ENCODE data around the gene C18orf63. TPM values are rescaled to one million over a fixed set of nuclear protein-coding genes. Genes with fewer than 3 reads are reported as not detected.

Gene C18orf63
- total and polyA plus RNA-seq, 2 donors (not counting 3 experiments of a cell fraction or from before 2014, with no cell fraction given): not detected

DNA sequence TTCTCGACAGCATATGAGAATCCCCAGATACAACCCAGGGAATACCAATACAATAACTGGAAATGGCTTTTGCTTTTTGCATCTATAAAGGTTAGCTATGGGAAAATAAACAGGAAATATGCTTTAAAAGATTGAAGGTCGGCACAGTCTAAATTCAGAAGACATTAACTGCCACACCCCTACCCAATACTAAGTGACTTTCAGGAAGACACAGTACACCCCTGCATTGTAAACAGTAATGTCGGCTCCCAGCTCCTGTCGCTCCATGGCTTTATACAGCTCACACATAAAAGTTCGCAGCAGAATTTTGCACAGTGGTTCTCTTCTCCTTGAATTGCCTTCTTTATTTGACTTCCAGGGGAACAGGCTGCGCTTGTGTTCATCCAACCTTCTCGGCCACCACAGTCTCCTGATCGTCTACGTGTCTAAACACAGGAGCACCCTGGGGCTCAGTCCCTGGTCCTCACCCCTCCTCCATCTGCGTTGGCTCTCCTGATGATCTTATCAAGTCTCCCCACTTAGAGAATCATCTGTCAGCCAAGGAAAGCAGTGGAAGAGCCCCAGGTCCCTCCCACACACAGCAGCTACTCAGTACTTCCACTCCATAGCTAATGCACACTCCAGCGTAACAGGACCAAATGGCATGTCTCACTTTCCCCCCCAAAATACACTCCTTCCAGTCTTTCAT lies 46.6 kb upstream of the C18orf63 start:
- no peak for DNase-seq (ENCODE audit: low read depth, low spot score)
- Histone ChIP-seq H3K9ac (replicated peaks; ENCODE audit: extremely low read depth, insufficient read depth, low read length) (no peak overlapping the region), H3K9me3 (replicated peaks; ENCODE audit: control insufficient read depth, insufficient read depth, low read length) (no peaks in the 10 kb centered on the region), H3K4me2 (ENCODE audit: insufficient read depth, low read length) (no peak overlapping the region), H3K36me3 (ENCODE audit: control insufficient read depth in 2 of 2, extremely low read depth in 1 of 2, insufficient read depth in 2 of 2, low read length in 2 of 2) (no peaks in the 10 kb centered on the region), H3K9me1 (replicated peaks; ENCODE audit: control insufficient read depth, extremely low read depth, insufficient read depth, low read length) (no peaks in the 10 kb centered on the region), H3K79me2 (ENCODE audit: control insufficient read depth, insufficient read depth, low read length) (no peaks in the 10 kb centered on the region), H3K27me3 (ENCODE audit: control insufficient read depth in 2 of 2, insufficient read depth in 2 of 2, low read length in 2 of 2) (no peaks in the 10 kb centered on the region), H3K4me3 (replicated peaks in 1 of 3; ENCODE audit: insufficient read depth in 1 of 3, low read depth in 1 of 3, low read length in 3 of 3) (no peak overlapping the region), H2AFZ (ENCODE audit: low read depth, low read length) (no peak overlapping the region), H3K4me1 (ENCODE audit: control insufficient read depth, extremely low read depth, insufficient read depth, low read length) (no peaks in the 10 kb centered on the region), H4K20me1 (replicated peaks; ENCODE audit: control insufficient read depth, extremely low read depth, insufficient read depth, low read length) (no peaks in the 10 kb centered on the region), H3K27ac (ENCODE audit: insufficient read depth, low read depth, low read length) (no peak overlapping the region)
- dilution Hi-C loops (cut with MboI; ENCODE audit: extremely low pct_ligation_motif_present, low sequenced_read_pairs) (no loop called here), intact Hi-C loops (cut with micrococcal nuclease) (no loop called here)
- CTCF ChIA-PET: no interaction called here
- TF ChIP-seq GATA2 (IDR thresholded peaks at IDR 0.05; ENCODE audit: insufficient read depth, insufficient read length, low read depth, low read length): no peak
- FAIRE-seq: no peak
- BruUV-seq (replicated peaks): no TSS peak
- POLR2A ChIA-PET: no interaction called here

- Histone ChIP-seq H3K9me3 (replicated peaks; ENCODE audit: control insufficient read depth, insufficient read depth, low read length) (no peaks in the 10 kb centered on the region), H3K9me1 (replicated peaks; ENCODE audit: control insufficient read depth, extremely low read depth, insufficient read depth, low read length) (no peaks in the 10 kb centered on the region), H3K79me2 (ENCODE audit: control insufficient read depth, insufficient read depth, low read length) (no peaks in the 10 kb centered on the region), H4K20me1 (replicated peaks; ENCODE audit: control insufficient read depth, extremely low read depth, insufficient read depth, low read length) (no peaks in the 10 kb centered on the region), H3K27ac (ENCODE audit: insufficient read depth, low read depth, low read length) (no peak overlapping the region), H3K9ac (replicated peaks; ENCODE audit: extremely low read depth, insufficient read depth, low read length) (no peak overlapping the region), H2AFZ (ENCODE audit: low read depth, low read length) (no peak overlapping the region), H3K4me3 (replicated peaks in 1 of 3; ENCODE audit: insufficient read depth in 1 of 3, low read depth in 1 of 3, low read length in 3 of 3) (no peak overlapping the region), H3K36me3 (ENCODE audit: control insufficient read depth in 2 of 2, extremely low read depth in 1 of 2, insufficient read depth in 2 of 2, low read length in 2 of 2) (no peaks in the 10 kb centered on the region), H3K27me3 (ENCODE audit: control insufficient read depth in 2 of 2, insufficient read depth in 2 of 2, low read length in 2 of 2) (no peaks in the 10 kb centered on the region), H3K4me1 (ENCODE audit: control insufficient read depth, extremely low read depth, insufficient read depth, low read length) (no peaks in the 10 kb centered on the region), H3K4me2 (ENCODE audit: insufficient read depth, low read length) (no peak overlapping the region)
- no peak for TF ChIP-seq JUN (IDR thresholded peaks at IDR 0.05; ENCODE audit: borderline replicate concordance, insufficient read depth, insufficient read length, low read depth)
- no peak for TF ChIP-seq MYC (IDR thresholded peaks at IDR 0.05; ENCODE audit: low read depth, low read length)
- no peak for TF ChIP-seq POLR2AphosphoS5 (IDR thresholded peaks at IDR 0.05; ENCODE audit: insufficient read depth, low read depth, low read length)
- no peak for TF ChIP-seq GATA2 (IDR thresholded peaks at IDR 0.05; ENCODE audit: insufficient read depth, insufficient read length, low read depth, low read length)
- TF ChIP-seq, protein P1, sequence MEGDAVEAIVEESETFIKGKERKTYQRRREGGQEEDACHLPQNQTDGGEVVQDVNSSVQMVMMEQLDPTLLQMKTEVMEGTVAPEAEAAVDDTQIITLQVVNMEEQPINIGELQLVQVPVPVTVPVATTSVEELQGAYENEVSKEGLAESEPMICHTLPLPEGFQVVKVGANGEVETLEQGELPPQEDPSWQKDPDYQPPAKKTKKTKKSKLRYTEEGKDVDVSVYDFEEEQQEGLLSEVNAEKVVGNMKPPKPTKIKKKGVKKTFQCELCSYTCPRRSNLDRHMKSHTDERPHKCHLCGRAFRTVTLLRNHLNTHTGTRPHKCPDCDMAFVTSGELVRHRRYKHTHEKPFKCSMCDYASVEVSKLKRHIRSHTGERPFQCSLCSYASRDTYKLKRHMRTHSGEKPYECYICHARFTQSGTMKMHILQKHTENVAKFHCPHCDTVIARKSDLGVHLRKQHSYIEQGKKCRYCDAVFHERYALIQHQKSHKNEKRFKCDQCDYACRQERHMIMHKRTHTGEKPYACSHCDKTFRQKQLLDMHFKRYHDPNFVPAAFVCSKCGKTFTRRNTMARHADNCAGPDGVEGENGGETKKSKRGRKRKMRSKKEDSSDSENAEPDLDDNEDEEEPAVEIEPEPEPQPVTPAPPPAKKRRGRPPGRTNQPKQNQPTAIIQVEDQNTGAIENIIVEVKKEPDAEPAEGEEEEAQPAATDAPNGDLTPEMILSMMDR (IDR thresholded peaks at IDR 0.05; ENCODE audit: extremely low read depth in 1 of 2, insufficient read depth in 1 of 2, low read depth in 1 of 2, low read length in 2 of 2): no peak
- no peak for TF ChIP-seq EZH2 (IDR thresholded peaks at IDR 0.05; ENCODE audit: borderline replicate concordance, low read depth, low read length, severe bottlenecking)
- TF ChIP-seq FOS (IDR thresholded peaks at IDR 0.05; ENCODE audit: borderline replicate concordance, insufficient read depth, low read length): no peak
- no peak for TF ChIP-seq POLR2A (IDR thresholded peaks at IDR 0.05; ENCODE audit: low read depth, low read length)
- TF ChIP-seq, protein P2, sequence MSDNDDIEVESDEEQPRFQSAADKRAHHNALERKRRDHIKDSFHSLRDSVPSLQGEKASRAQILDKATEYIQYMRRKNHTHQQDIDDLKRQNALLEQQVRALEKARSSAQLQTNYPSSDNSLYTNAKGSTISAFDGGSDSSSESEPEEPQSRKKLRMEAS (IDR thresholded peaks at IDR 0.05; ENCODE audit: insufficient read depth, insufficient read length): no peak
- no peak for DNase-seq (ENCODE audit: low read depth, low spot score)
- dilution Hi-C loops (cut with MboI; ENCODE audit: extremely low pct_ligation_motif_present, low sequenced_read_pairs): no loop called here
- ChIA-PET CTCF (no interaction called here), POLR2A (no interaction called here)
- BruUV-seq (replicated peaks): no TSS peak
- FAIRE-seq: no peak
- intact Hi-C loops (cut with micrococcal nuclease): no loop called here
Observed at GRCh38 chr18:74271635-74272034, 44.0 kb upstream of the C18orf63 start.

Data from endothelial cell of umbilical vein (primary cell).